GM23248 (cell line): ENCODE measurements around the gene RTTN.

Source experiments
- EZH2 ChIP-seq: fragments of 200-600 bp; sonication (generic); IDR thresholded peaks from 2 replicates; pipeline ENCODE4 v1.6.1; 2018; ENCODE audit warnings: antibody characterized with exemption, mild to moderate bottlenecking; ENCODE audit not compliant: insufficient read depth, poor library complexity, severe bottlenecking
- EZH2phosphoT487 ChIP-seq: fragments of 200-600 bp; sonication (generic); IDR thresholded peaks from 2 replicates; pipeline ENCODE4 v1.6.1; 2018; ENCODE audit warnings: antibody characterized with exemption, moderate library complexity, mild to moderate bottlenecking, low read depth; ENCODE audit not compliant: insufficient read depth

DNA sequence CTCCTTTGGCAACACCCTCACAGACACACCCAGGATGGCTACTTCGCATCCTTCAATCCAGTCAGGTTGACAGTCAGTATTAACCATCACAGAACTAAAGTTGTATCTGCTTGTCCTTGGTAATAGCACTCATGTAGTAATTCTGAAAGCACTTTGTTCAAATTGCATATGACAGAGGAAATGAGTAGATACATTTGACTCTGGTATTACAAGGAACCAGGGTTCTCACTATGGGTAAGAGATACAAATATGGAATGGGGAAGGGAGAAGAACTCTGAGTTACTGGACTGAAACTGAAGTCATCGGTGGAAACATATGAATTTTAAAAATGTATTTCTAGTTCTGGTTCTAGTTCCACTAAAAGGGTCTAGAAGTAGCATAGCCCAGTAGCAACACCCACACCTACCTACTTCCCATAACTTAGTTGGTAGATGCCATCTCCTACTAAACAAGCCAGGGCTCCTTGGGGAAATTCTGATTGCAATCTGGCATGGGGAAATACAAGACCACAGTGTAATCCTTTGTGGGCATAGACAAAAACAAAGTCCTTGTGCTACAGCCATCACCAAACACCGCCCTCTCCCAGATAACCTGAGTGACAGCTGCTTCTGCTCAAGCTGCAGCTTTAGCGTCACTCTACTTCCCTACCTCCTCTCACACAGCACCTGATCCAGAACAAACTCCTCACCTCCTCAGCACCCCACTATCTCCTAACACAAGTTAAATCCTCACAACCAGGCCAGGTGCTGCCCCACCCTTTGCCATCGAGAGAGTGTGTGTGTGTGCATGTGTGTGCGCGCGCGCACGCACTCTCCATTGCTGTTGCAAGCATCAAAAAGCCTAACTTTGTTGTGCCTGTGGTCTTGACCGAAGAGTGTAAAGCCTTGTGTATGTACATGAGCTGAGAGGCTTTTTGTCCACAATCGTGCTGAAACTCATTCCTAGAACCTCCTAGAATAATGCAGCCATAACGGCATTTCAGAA lies 226.5 kb downstream of the RTTN start:
- TF ChIP-seq EZH2phosphoT487: no peak
- TF ChIP-seq EZH2: no peak
